Nephron (organoid): Measurements from ENCODE around the gene NLRP7.
"Not testable (repeated sequence)": the region's sequence is repeated elsewhere in the genome, so short reads cannot be mapped to it uniquely, and the experiment has no call there.

Source experiments
- H3K27ac Mint-ChIP-seq, 3 experiments: 2 replicates each; pipeline ENCODE4 v1.8.0; 2020; ENCODE audit warnings: mixed read lengths in 3 of 3, mild to moderate bottlenecking in 2 of 3, moderate library complexity in 1 of 3
- H3K27me3 Mint-ChIP-seq: 2 replicates; pipeline ENCODE4 v1.8.0; 2021; ENCODE audit warnings: low read depth, mild to moderate bottlenecking, moderate library complexity, mixed read lengths
- H3K36me3 Mint-ChIP-seq: 2 replicates; pipeline ENCODE4 v1.8.0; 2020; ENCODE audit warnings: low read depth, mixed read lengths
- H3K4me1 Mint-ChIP-seq: 2 replicates; pipeline ENCODE4 v1.8.0; 2020; ENCODE audit warnings: mixed read lengths
- H3K4me3 Mint-ChIP-seq, 3 experiments: 2 replicates each; pipeline ENCODE4 v1.8.0; 2020; ENCODE audit warnings: mild to moderate bottlenecking in 3 of 3, mixed read lengths in 3 of 3, moderate library complexity in 2 of 3
- H3K9me3 Mint-ChIP-seq: 2 replicates; pipeline ENCODE4 v1.8.0; 2020; ENCODE audit warnings: mixed read lengths
- TF ChIP-seq, protein P1 (sequence below), 3 experiments: fragments of 200-600 bp; sonication (generic); IDR thresholded peaks; one replicate each; pipeline ENCODE4 v1.5.0; 2021; ENCODE audit warnings: antibody characterized with exemption in 3 of 3; ENCODE audit not compliant: unreplicated experiment in 3 of 3

NLRP7 gene

DNA sequence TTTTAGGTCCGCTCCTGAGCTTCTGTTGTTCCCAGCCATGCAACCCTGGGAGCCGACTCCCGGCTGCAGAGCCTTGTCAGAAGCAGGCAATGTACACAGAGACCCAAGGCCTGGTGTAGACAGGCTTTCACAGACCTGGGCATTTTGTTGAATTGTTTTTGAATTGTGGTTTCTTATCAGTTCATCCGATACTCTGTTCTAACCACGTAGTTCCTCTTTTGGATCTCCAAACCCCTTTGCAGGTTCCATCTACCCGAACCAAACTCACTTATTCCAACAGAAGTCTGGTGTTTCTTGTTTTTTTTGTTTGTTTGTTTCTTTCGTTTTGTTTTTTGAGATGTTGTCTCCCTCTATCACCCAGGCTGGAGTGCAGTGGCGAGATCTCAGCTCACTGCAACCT, 12.5 kb upstream of the NLRP7 start:
- Mint-ChIP-seq H3K4me3 (no peak overlapping the region), H3K36me3 (no peaks in the 10 kb centered on the region), H3K4me1 (no peaks in the 10 kb centered on the region), H3K9me3 (peaks cover 17% of the 10 kb centered on the region), H3K27ac (no peak overlapping the region), H3K27me3 (peaks cover 9% of the 10 kb centered on the region)
- TF ChIP-seq, protein P1, sequence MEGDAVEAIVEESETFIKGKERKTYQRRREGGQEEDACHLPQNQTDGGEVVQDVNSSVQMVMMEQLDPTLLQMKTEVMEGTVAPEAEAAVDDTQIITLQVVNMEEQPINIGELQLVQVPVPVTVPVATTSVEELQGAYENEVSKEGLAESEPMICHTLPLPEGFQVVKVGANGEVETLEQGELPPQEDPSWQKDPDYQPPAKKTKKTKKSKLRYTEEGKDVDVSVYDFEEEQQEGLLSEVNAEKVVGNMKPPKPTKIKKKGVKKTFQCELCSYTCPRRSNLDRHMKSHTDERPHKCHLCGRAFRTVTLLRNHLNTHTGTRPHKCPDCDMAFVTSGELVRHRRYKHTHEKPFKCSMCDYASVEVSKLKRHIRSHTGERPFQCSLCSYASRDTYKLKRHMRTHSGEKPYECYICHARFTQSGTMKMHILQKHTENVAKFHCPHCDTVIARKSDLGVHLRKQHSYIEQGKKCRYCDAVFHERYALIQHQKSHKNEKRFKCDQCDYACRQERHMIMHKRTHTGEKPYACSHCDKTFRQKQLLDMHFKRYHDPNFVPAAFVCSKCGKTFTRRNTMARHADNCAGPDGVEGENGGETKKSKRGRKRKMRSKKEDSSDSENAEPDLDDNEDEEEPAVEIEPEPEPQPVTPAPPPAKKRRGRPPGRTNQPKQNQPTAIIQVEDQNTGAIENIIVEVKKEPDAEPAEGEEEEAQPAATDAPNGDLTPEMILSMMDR (IDR thresholded peaks at IDR 0.05; ENCODE audit: unreplicated experiment in 3 of 3), result no peak

DNA sequence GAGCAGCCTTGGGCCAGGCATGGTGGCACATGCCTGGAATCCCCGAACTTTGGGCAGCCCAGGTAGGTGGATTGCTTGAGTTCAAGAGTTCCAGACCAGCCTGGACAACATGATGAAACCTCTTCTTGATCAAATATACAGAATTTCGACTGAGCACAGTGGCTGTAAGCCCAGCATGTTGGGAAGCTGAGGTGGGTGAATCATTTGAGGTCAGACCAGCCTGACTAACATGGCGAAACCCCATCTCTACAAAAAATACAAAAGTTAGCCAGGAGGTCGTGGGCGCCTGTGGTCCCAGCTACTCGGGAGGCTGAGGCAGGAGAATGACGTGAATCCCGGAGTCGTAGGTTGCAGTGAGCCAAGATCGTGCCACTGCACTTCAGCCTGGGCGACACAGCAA, 8.0 kb upstream of the NLRP7 start:
- no peak overlapping the region for H3K4me3 Mint-ChIP-seq
- peaks cover 29% of the 10 kb centered on the region for H3K9me3 Mint-ChIP-seq
- H3K27ac Mint-ChIP-seq, result no peak overlapping the region
- H3K27me3 Mint-ChIP-seq, result peaks cover 10% of the 10 kb centered on the region
- TF ChIP-seq, protein P1 (IDR thresholded peaks at IDR 0.05; ENCODE audit: unreplicated experiment in 3 of 3), result no peak
- no peaks in the 10 kb centered on the region for H3K4me1 Mint-ChIP-seq
- H3K36me3 Mint-ChIP-seq, result no peaks in the 10 kb centered on the region

GRCh38 chr19:54953345-54953713, 6.0 kb upstream of the NLRP7 start:
- not testable (repeated sequence) for H3K4me1 Mint-ChIP-seq, H3K27ac Mint-ChIP-seq, H3K4me3 Mint-ChIP-seq, H3K36me3 Mint-ChIP-seq
- H3K9me3 Mint-ChIP-seq, result peaks cover 29% of the 10 kb centered on the region
- H3K27me3 Mint-ChIP-seq, result peaks cover 10% of the 10 kb centered on the region

- Mint-ChIP-seq H3K4me1 (no peaks in the 10 kb centered on the region), H3K4me3 (no peak overlapping the region), H3K9me3 (peaks cover 26% of the 10 kb centered on the region), H3K27ac (no peak overlapping the region), H3K27me3 (peaks cover 8% of the 10 kb centered on the region), H3K36me3 (no peaks in the 10 kb centered on the region)
- TF ChIP-seq, protein P1 (IDR thresholded peaks at IDR 0.05; ENCODE audit: unreplicated experiment in 3 of 3), result no peak
Observed at GRCh38 chr19:54952591-54953344, 5.4 kb upstream of the NLRP7 start.

DNA sequence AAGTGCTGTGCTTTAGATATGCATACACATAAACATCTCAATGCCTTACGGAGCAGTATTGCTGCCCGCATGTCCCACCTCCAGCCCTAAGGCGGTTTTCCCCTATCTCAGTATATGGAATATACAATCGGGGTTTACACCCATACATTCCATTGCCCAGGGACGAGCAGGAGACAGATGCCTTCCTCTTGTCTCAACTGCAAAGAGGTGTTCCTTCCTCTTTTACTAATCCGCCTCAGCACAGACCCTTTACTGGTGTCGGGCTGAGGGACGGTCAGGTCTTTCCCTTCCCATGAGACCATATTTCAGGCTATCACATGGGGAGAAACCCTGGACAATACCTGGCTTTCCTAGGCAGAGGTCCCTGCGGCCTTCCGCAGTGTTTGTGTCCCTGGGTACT, 3.2 kb upstream of the NLRP7 start:
- H3K4me1 Mint-ChIP-seq, H3K36me3 Mint-ChIP-seq, H3K27me3 Mint-ChIP-seq, H3K27ac Mint-ChIP-seq, H3K4me3 Mint-ChIP-seq: not testable (repeated sequence)
- peaks cover 21% of the 10 kb centered on the region for H3K9me3 Mint-ChIP-seq

DNA sequence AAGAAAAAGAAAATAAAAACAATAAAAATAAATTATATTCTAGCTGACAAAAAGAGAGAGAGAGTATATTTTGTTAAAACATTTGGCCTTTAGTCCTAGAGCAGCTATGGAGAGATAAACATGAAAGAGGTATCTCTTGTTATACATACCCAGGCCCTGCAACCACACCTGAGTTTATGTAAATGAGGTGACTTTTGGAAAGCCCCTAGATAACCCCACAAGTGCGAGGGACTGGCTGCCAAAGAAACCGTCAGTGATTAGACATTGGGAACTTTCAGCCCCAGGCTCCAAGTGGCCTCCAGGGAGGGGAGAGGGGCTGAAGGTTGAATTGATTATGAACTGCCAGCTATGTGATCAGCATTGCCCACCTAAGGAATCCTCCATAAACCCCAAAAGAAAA, 2.1 kb upstream of the NLRP7 start:
- Mint-ChIP-seq H3K4me1 (no peaks in the 10 kb centered on the region), H3K4me3 (no peak overlapping the region), H3K27ac (no peak overlapping the region), H3K36me3 (no peaks in the 10 kb centered on the region), H3K27me3 (no peaks in the 10 kb centered on the region), H3K9me3 (peaks cover 17% of the 10 kb centered on the region)
- TF ChIP-seq, protein P1 (IDR thresholded peaks at IDR 0.05; ENCODE audit: unreplicated experiment in 3 of 3), result no peak

DNA sequence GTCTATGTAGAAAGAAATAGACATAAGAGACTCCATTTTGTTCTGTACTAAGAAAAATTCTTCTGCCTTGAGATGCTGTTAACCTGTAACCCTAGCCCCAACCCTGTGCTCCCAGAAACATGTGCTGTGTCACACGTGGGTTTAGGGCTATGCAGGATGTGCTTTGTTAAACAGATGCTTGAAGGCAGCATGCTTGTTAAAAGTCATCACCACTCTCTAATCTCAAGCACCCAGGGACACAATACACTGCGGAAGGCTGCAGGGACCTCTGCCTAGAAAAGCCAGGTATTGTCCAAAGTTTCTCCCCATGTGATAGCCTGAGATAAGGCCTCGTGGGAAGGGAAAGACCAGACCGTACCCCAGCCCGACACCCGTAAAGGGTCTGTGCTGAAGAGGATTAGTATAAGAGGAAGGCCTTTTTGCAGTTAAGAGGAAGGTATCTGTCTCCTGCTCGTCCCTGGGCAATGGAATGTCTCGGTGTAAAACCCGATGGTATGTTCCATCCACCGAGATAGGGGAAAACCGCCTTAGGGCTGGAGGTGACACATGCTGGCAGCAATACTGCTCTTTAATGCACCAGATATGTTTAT, 3.5 kb downstream of the NLRP7 start:
- not testable (repeated sequence) for H3K27me3 Mint-ChIP-seq, H3K36me3 Mint-ChIP-seq, H3K27ac Mint-ChIP-seq, H3K4me3 Mint-ChIP-seq, H3K4me1 Mint-ChIP-seq
- H3K9me3 Mint-ChIP-seq, result peaks cover 19% of the 10 kb centered on the region

- not testable (repeated sequence) for H3K4me1 Mint-ChIP-seq, H3K27me3 Mint-ChIP-seq, H3K27ac Mint-ChIP-seq, H3K4me3 Mint-ChIP-seq, H3K36me3 Mint-ChIP-seq
- H3K9me3 Mint-ChIP-seq, result peaks cover 24% of the 10 kb centered on the region
Observed at GRCh38 chr19:54939538-54939937, 7.8 kb downstream of the NLRP7 start.
